Measurements from ENCODE around the gene UTP25. TPM values are rescaled to one million over a fixed set of nuclear protein-coding genes. Genes with fewer than 3 reads are reported as not detected.
"Not testable (repeated sequence)": the region's sequence is repeated elsewhere in the genome, so short reads cannot be mapped to it uniquely, and the experiment has no call there.

UTP25 gene
- total RNA-seq, 2 donors from 2014 or later, result 5.2 to 6.4 TPM

DNA sequence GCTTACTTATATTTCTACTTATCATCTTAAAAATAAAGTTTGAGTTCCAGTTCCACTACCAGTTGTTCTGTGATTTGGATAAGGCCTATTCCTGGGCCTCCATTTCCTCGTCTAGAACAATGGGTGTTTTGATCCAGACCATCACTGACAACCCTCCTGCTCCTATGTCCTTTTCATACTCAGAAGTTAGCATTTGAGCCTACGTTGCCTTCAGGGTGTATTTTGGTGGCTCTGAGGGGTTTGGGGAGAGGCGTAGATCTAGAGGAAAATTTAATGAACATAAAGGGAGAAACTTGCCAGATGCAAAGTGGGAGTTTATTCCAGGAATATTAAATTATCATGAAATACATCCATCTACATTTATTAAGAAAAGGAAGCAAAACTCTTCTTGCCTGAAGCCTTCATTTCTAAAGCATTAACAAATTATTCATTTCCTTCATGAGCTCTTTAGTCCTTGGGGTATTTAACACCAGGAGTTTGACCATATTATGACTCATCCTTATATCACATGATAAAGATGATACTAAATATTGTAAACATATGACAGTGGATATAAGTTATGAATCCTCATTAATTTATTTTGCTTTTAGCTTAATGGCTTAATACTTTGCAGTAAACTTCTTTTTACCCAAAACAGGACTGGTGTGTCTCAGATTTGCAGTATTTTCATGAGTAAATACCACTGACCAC lies 63.0 kb downstream of the UTP25 start:
- TF ChIP-seq, protein P1, sequence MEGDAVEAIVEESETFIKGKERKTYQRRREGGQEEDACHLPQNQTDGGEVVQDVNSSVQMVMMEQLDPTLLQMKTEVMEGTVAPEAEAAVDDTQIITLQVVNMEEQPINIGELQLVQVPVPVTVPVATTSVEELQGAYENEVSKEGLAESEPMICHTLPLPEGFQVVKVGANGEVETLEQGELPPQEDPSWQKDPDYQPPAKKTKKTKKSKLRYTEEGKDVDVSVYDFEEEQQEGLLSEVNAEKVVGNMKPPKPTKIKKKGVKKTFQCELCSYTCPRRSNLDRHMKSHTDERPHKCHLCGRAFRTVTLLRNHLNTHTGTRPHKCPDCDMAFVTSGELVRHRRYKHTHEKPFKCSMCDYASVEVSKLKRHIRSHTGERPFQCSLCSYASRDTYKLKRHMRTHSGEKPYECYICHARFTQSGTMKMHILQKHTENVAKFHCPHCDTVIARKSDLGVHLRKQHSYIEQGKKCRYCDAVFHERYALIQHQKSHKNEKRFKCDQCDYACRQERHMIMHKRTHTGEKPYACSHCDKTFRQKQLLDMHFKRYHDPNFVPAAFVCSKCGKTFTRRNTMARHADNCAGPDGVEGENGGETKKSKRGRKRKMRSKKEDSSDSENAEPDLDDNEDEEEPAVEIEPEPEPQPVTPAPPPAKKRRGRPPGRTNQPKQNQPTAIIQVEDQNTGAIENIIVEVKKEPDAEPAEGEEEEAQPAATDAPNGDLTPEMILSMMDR (IDR thresholded peaks at IDR 0.05), result no peak
- Histone ChIP-seq H3K27me3 (no peaks in the 10 kb centered on the region), H3K36me3 (no peaks in the 10 kb centered on the region), H3K9me3 (no peaks in the 10 kb centered on the region), H3K9ac (ENCODE audit: low read depth in 2 of 2, low read length in 2 of 2) (no peak overlapping the region), H3K4me1 (no peaks in the 10 kb centered on the region), H3K27ac (no peak overlapping the region), H3K4me3 (no peak overlapping the region)
- intact Hi-C loops (cut with DNase I), result no loop called here
- DNase-seq, result no peak

DNA sequence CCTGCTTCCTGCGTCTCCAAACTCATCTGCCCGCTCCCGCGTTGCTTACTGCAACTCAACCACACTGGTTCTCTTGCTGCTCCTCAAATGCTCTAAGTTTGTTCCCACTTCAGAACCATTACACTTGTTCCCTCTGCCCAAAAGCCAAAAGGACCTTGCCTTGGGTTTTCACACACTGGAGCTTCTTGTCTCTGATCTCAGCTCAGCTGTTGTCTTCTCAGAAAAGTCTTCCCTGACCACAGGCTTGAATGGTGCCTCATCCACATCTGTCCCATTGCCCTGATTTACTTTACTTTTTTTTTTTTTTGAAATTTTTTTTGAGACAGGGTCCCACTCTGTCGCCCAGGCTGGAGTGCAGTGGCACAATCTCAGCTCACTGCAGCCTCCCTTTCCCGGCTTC lies 66.0 kb downstream of the UTP25 start:
- TF ChIP-seq, protein P1 (IDR thresholded peaks at IDR 0.05), result no peak
- Histone ChIP-seq H3K4me3 (no peak overlapping the region), H3K4me1 (no peaks in the 10 kb centered on the region), H3K27me3 (no peaks in the 10 kb centered on the region), H3K9me3 (no peaks in the 10 kb centered on the region), H3K27ac (no peak overlapping the region), H3K9ac (ENCODE audit: low read depth in 2 of 2, low read length in 2 of 2) (no peak overlapping the region), H3K36me3 (no peaks in the 10 kb centered on the region)
- no peak for DNase-seq
- intact Hi-C loops (cut with DNase I), result no loop called here

DNA sequence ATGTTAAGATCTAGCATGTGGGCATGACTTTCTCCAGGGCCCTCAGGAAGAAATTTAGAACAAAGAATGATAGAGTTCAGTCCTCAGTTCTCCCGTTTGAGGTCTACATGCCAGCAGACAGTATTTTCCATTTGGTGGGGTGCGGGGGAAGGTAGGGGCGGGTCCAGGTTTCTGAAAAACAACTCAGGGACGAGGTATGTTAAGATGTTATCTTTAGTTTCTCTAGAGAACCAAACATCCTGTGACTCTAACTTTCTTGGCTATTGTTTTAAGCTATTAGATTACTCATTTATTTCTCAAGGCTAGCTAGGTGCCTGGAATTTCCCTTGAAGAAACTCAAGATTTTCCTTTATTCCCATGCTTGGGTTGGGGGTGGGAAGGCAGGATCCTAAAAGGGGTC lies 67.9 kb downstream of the UTP25 start:
- TF ChIP-seq, protein P1 (IDR thresholded peaks at IDR 0.05), result no peak
- H3K9me3 ChIP-seq, result no peaks in the 10 kb centered on the region
- no peaks in the 10 kb centered on the region for H3K4me1 ChIP-seq
- intact Hi-C loops (cut with DNase I), result no loop called here
- no peaks in the 10 kb centered on the region for H3K36me3 ChIP-seq
- no peak overlapping the region for H3K4me3 ChIP-seq
- DNase-seq, result no peak
- no peaks in the 10 kb centered on the region for H3K27me3 ChIP-seq
- no peak overlapping the region for H3K27ac ChIP-seq
- no peak overlapping the region for H3K9ac ChIP-seq (ENCODE audit: low read depth in 2 of 2, low read length in 2 of 2)

DNA sequence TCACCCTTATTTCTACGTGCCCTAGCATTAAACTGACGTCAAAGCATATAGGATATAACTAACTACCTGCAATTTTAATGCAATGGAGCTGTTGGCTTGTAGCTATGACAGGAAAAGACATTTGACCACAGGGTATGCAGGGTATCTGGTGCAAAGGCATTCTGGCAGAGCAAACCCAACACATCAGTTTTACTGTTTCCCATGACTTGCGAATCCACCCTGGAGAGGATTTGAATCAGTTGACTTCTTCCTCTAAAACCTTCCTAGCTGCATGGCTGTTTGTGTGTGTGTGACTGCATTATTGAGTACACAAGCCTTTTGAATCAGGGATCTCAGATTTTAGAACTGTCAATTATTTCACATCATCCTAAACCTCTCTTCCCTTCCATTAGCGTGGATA lies 68.6 kb downstream of the UTP25 start:
- TF ChIP-seq, protein P1 (IDR thresholded peaks at IDR 0.05), result no peak
- H3K9me3 ChIP-seq, result no peaks in the 10 kb centered on the region
- H3K27ac ChIP-seq, result no peak overlapping the region
- DNase-seq, result no peak
- H3K9ac ChIP-seq (ENCODE audit: low read depth in 2 of 2, low read length in 2 of 2), result no peak overlapping the region
- H3K27me3 ChIP-seq, result no peaks in the 10 kb centered on the region
- H3K36me3 ChIP-seq, result no peaks in the 10 kb centered on the region
- H3K4me1 ChIP-seq, result no peaks in the 10 kb centered on the region
- intact Hi-C loops (cut with DNase I), result no loop called here
- H3K4me3 ChIP-seq, result no peak overlapping the region

DNA sequence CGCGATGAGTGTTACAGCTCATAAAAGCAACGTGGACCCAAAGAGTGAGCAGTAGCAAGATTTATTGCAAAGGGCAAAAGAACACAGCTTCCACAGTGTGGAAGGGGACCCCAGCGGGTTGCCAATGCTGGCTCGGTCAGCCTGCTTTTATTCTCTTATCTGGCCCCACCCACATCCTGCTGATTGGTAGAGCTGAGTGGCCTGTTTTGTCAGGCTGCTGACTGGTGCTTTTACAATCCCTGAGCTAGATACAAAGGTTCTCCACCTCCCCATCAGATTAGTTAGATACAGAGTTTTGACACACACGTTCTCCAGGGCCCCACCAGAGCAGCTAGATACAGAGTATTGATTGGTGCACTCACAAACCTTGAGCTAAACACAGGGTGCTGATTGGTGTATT lies 70.5 kb downstream of the UTP25 start:
- intact Hi-C loops (cut with DNase I); H3K36me3 ChIP-seq; H3K27ac ChIP-seq; H3K9me3 ChIP-seq; H3K9ac ChIP-seq (ENCODE audit: low read depth in 2 of 2, low read length in 2 of 2); DNase-seq; H3K27me3 ChIP-seq; H3K4me3 ChIP-seq; H3K4me1 ChIP-seq: not testable (repeated sequence)

DNA sequence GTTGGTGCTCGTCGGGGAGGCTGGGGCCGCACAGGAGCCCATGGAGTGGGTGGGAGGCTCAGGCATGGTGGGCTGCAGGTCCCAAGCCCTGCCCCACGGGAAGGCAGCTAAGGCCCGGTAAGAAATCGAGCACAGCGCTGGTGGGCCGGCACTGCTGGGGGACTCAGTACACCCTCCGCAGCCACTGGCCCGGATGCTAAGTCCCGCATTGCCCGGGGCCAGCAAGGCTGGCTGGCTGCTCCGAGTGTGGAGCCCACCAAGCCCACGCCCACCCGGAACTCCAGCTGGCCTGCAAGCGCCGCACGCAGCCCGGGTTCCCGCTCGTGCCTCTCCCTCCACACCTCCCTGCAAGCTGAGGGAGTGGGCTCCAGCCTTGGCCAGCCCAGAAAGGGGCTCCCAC lies 71.1 kb downstream of the UTP25 start:
- H3K27me3 ChIP-seq; H3K36me3 ChIP-seq; intact Hi-C loops (cut with DNase I); H3K9ac ChIP-seq (ENCODE audit: low read depth in 2 of 2, low read length in 2 of 2); H3K9me3 ChIP-seq; H3K4me3 ChIP-seq; H3K4me1 ChIP-seq; H3K27ac ChIP-seq; DNase-seq: not testable (repeated sequence)

All from colonic mucosa (tissue), 4 donors.